T-helper 17 cell (primary cell): ENCODE measurements around the gene CPT1B. TPM values are rescaled to one million over a fixed set of nuclear protein-coding genes. Genes with fewer than 3 reads are reported as not detected.
"Not testable (repeated sequence)": the region's sequence is repeated elsewhere in the genome, so short reads cannot be mapped to it uniquely, and the experiment has no call there.

ENCODE experiments used
- ATAC-seq: fragments of 150-1000 bp; cut with Tn5 transposase; 2 replicates; pipeline ENCODE4 v1.10.0; 2021; ENCODE audit warnings: mild to moderate bottlenecking, moderate library complexity
- DNase-seq, 3 donors: peaks; one replicate each; pipeline versions ENCODE4 v3.0.0 to v3.0.0-alpha.2; 2020 to 2021
- H3K9me3 ChIP-seq: one replicate; pipeline ENCODE4 v1.7.0; 2013; ENCODE audit warnings: low read length, mild to moderate bottlenecking; ENCODE audit not compliant: control insufficient read depth, poor library complexity, severe bottlenecking
- H3K27ac Mint-ChIP-seq: one replicate; pipeline ENCODE4 v1.8.0; 2022; ENCODE audit warnings: mild to moderate bottlenecking, moderate library complexity, mixed read lengths
- H3K27me3 Mint-ChIP-seq: one replicate; pipeline ENCODE4 v1.8.0; 2022; ENCODE audit warnings: mixed read lengths
- H3K36me3 Mint-ChIP-seq: one replicate; pipeline ENCODE4 v1.8.0; 2022; ENCODE audit warnings: low read depth, mixed read lengths
- H3K4me1 Mint-ChIP-seq: one replicate; pipeline ENCODE4 v1.8.0; 2022; ENCODE audit warnings: mild to moderate bottlenecking, mixed read lengths
- H3K4me3 Mint-ChIP-seq: one replicate; pipeline ENCODE4 v1.8.0; 2022; ENCODE audit warnings: mild to moderate bottlenecking, moderate library complexity, mixed read lengths
- total RNA-seq, 4 donors: library from RNA in 2 of 4; stranded (reverse) in 2 of 4; gene quantifications; one replicate each; pipeline ENCODE4 v1.2.3 and lab custom pipeline; 2022 to 2026

CPT1B gene
- total RNA-seq, 2 donors from 2014 or later: 40.0 to 59.5 TPM

GRCh38 chr22:50613291-50613981 is 35.2 kb upstream of the CPT1B start:
- DNase-seq: no peak
- H3K9me3 ChIP-seq: no peaks in the 10 kb centered on the region
- Mint-ChIP-seq H3K4me3 (no peak overlapping the region), H3K36me3 (peaks cover 2% of the 10 kb centered on the region), H3K27ac (no peak overlapping the region), H3K27me3 (peaks cover 38% of the 10 kb centered on the region), H3K4me1 (no peaks in the 10 kb centered on the region)
- no peak for ATAC-seq

GRCh38 chr22:50612528-50613221 is 34.4 kb upstream of the CPT1B start:
- Mint-ChIP-seq H3K27ac (peak overlapping the region; percentile 19), H3K4me3 (no peak overlapping the region), H3K4me1 (peaks cover 2% of the 10 kb centered on the region), H3K27me3 (peaks cover 41% of the 10 kb centered on the region), H3K36me3 (peaks cover 2% of the 10 kb centered on the region)
- peak; percentile 54 for ATAC-seq
- no peaks in the 10 kb centered on the region for H3K9me3 ChIP-seq
- no peak for DNase-seq

DNA sequence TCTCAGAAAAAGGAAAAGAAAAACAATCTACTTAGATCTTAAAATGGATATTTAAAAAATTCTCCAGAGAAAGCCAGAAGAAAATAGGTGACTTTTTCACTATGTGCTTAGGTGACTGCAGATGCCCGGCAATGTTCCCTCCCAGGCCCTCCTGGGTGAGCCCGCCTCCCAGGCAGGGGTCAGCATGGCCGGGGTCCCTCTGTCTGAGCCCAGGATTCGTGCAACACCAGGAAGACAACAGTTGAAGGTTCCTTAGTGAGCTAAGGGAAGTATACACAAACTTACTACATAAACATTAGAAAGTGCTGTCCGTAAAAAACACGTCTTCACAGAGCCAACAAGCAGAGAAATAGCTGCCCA is 33.9 kb upstream of the CPT1B start:
- peaks cover 2% of the 10 kb centered on the region for H3K36me3 Mint-ChIP-seq
- no peak overlapping the region for H3K4me3 Mint-ChIP-seq
- peaks cover 46% of the 10 kb centered on the region for H3K27me3 Mint-ChIP-seq
- peaks cover 6% of the 10 kb centered on the region for H3K4me1 Mint-ChIP-seq
- no peak for DNase-seq
- H3K9me3 ChIP-seq: no peaks in the 10 kb centered on the region
- peak overlapping the region; percentile 19 for H3K27ac Mint-ChIP-seq
- no peak for ATAC-seq

- H3K9me3 ChIP-seq: no peaks in the 10 kb centered on the region
- Mint-ChIP-seq H3K27ac (peak overlapping the region; percentile 19), H3K27me3 (peaks cover 49% of the 10 kb centered on the region), H3K4me1 (peaks cover 6% of the 10 kb centered on the region), H3K36me3 (peaks cover 2% of the 10 kb centered on the region), H3K4me3 (no peak overlapping the region)
- ATAC-seq: no peak
- no peak for DNase-seq
Observed at GRCh38 chr22:50611341-50612060, 33.3 kb upstream of the CPT1B start.

DNA sequence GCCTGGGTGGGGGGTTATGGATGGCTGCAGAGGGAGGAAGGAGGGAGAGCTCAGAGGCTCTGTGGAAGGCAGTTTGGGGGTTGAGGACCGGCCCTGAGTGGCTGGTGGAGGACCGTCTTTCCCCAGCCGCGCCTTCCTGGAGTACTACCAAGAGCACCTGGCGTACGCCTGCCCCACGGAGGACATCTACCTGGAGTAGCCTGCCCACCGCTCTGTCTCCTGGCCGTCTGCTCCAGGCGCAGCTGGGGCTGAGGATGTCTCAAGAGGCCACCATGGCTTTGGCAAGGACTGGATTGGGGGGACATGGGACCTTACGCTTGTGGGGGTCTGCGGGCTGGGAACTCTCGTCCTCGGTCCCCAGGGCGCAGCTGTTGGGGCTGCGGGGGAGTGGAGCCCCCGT is 32.4 kb upstream of the CPT1B start:
- peaks cover 58% of the 10 kb centered on the region for H3K27me3 Mint-ChIP-seq
- no peak overlapping the region for H3K4me3 Mint-ChIP-seq
- no peaks in the 10 kb centered on the region for H3K9me3 ChIP-seq
- ATAC-seq (no peak), DNase-seq (no peak)
- H3K36me3 Mint-ChIP-seq: peaks cover 2% of the 10 kb centered on the region
- H3K4me1 Mint-ChIP-seq: peaks cover 6% of the 10 kb centered on the region
- no peak overlapping the region for H3K27ac Mint-ChIP-seq

GRCh38 chr22:50610041-50610451 is 31.8 kb upstream of the CPT1B start:
- H3K36me3 Mint-ChIP-seq: peaks cover 2% of the 10 kb centered on the region
- H3K4me3 Mint-ChIP-seq: no peak overlapping the region
- H3K9me3 ChIP-seq: no peaks in the 10 kb centered on the region
- DNase-seq (no peak), ATAC-seq (no peak)
- H3K27me3 Mint-ChIP-seq: peaks cover 62% of the 10 kb centered on the region
- H3K27ac Mint-ChIP-seq: no peak overlapping the region
- peaks cover 6% of the 10 kb centered on the region for H3K4me1 Mint-ChIP-seq

DNA sequence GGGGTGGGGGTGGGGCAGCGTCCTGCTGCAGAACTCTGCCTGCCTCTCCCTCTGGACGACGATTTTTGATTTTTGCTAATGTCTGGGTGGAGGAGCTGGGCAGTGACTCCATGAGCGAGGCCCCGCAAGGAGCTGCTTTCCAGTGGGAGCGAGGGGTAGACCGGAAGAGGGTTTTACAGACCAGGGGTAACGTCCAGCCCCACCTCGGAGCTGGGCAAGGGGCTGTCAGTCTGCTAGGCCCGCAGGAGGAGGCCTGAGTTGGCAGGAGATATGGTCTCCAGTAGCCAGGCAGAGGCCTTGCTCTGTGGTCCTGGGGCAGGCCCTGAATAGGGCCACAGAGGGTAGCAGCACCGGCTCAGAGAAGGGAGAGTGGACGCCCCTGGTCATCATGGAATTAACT is 31.4 kb upstream of the CPT1B start:
- DNase-seq (no peak), ATAC-seq (no peak)
- Mint-ChIP-seq H3K27me3 (peaks cover 62% of the 10 kb centered on the region), H3K4me3 (no peak overlapping the region), H3K27ac (no peak overlapping the region), H3K4me1 (peaks cover 6% of the 10 kb centered on the region), H3K36me3 (peaks cover 2% of the 10 kb centered on the region)
- H3K9me3 ChIP-seq: no peaks in the 10 kb centered on the region

- Mint-ChIP-seq H3K27ac (no peak overlapping the region), H3K4me1 (peaks cover 6% of the 10 kb centered on the region), H3K27me3 (peaks cover 62% of the 10 kb centered on the region), H3K4me3 (no peak overlapping the region), H3K36me3 (no peaks in the 10 kb centered on the region)
- DNase-seq: no peak
- no peaks in the 10 kb centered on the region for H3K9me3 ChIP-seq
- no peak for ATAC-seq
Observed at GRCh38 chr22:50608996-50609395, 30.8 kb upstream of the CPT1B start.

- H3K4me3 Mint-ChIP-seq, H3K36me3 Mint-ChIP-seq, H3K4me1 Mint-ChIP-seq, ATAC-seq, DNase-seq, H3K27ac Mint-ChIP-seq, H3K9me3 ChIP-seq: not testable (repeated sequence)
- H3K27me3 Mint-ChIP-seq: peaks cover 56% of the 10 kb centered on the region
Observed at GRCh38 chr22:50608058-50608840, 30.0 kb upstream of the CPT1B start.

- ATAC-seq (no peak), DNase-seq (no peak)
- no peak overlapping the region for H3K27ac Mint-ChIP-seq
- H3K36me3 Mint-ChIP-seq: no peaks in the 10 kb centered on the region
- no peak overlapping the region for H3K4me3 Mint-ChIP-seq
- H3K9me3 ChIP-seq: no peaks in the 10 kb centered on the region
- H3K27me3 Mint-ChIP-seq: peaks cover 57% of the 10 kb centered on the region
- peaks cover 6% of the 10 kb centered on the region for H3K4me1 Mint-ChIP-seq
Observed at GRCh38 chr22:50607659-50608020, 29.4 kb upstream of the CPT1B start.

- H3K4me1 Mint-ChIP-seq: peaks cover 8% of the 10 kb centered on the region
- DNase-seq: no peak
- peaks cover 59% of the 10 kb centered on the region for H3K27me3 Mint-ChIP-seq
- peak overlapping the region; percentile 47 for H3K4me3 Mint-ChIP-seq
- no peak for ATAC-seq
- H3K27ac Mint-ChIP-seq: no peak overlapping the region
- no peaks in the 10 kb centered on the region for H3K9me3 ChIP-seq
- H3K36me3 Mint-ChIP-seq: peaks cover 2% of the 10 kb centered on the region
Observed at GRCh38 chr22:50606946-50607658, 28.9 kb upstream of the CPT1B start.

- ATAC-seq (no peak), DNase-seq (no peak)
- Mint-ChIP-seq H3K27me3 (peaks cover 60% of the 10 kb centered on the region), H3K27ac (no peak overlapping the region), H3K4me1 (peaks cover 13% of the 10 kb centered on the region), H3K36me3 (peaks cover 8% of the 10 kb centered on the region), H3K4me3 (no peak overlapping the region)
- H3K9me3 ChIP-seq: no peaks in the 10 kb centered on the region
Observed at GRCh38 chr22:50606165-50606945, 28.1 kb upstream of the CPT1B start.
